GM18909 (cell line): Measurements from ENCODE around the gene SPO11.

Source experiments
- ATAC-seq: cut with Tn5 transposase; IDR thresholded peaks from one replicate; pipeline ENCODE4 v1.9.1; 2021; ENCODE audit warnings: mild to moderate bottlenecking; ENCODE audit not compliant: unreplicated experiment, poor library complexity

SPO11 gene

GRCh38 chr20:57309544-57310115, 20.0 kb upstream of the SPO11 start:
- no peak for ATAC-seq

DNA sequence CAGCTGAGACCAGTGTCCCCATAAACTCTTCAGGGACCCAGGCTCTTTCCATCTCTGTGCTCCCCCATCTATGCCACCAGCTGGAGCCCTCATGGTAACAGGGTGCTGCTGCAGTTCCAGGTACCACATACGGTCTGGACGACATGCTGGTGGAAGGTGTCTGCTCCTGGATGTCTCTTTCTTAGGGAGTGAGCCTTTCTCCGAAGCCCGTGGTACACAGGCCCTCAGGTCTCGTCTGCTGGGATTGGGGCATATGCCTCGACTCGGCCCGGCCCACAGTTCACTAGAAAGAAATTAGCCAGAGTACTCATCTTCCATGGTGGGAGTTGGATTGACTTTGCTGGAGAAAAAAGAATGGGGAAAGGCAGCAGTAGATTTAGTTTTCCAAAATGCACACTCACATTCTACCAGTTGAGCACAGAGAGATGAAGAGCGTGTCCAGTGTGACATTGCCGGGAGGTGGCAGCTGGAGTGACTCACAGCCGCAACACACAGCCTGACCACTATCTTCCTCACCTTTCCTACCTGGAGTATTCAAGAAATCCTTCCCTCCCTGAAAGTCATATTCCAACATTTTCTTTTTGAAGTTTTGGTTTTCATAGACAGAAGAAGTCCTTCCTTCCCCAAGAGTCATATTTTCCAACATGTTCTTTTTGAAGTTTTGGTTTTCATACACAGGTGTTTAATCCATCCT, 18.6 kb upstream of the SPO11 start:
- no peak for ATAC-seq

DNA sequence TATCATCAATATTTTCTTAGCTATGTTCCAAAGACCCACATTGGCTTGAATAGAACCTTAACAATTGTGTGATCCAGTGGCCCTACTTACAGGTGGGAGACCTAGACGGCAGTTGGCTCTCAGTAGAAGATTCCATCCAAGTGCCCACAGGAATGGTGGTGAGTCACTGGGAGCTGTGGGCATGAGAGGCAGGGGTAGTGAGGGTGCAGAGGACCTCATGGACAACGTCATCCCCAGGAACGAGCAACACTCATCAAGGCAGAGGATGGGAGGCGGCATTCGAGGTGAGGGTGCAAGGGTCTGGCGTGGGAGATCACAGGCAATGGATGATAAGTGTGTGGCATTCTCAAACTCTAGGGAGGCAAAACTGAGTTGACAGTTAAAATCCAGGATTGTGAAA, 17.5 kb upstream of the SPO11 start:
- ATAC-seq = no peak

DNA sequence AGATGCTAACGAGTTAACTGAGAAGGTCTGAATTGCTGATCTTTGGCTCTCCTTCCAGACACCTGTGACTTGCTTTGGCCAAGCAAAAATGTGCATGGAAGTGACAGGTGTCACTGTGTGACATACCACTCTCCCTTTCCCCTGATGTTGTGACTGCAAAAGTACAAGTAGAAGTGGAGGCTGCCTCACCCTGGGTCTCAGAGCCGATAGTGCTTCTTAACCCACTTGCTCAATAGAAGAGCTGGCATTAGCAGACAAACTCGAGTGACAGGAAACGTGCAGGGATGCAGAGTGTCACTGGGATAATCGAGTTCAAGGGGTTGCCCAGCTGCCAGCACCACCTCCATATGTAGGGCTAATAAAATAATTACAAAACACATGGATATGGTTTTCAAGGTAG, 16.4 kb upstream of the SPO11 start:
- ATAC-seq = no peak

- no peak for ATAC-seq
These were observed 15.7 kb upstream of the SPO11 start for GRCh38 chr20:57313951-57314350.

GRCh38 chr20:57315083-57315975, 14.3 kb upstream of the SPO11 start:
- ATAC-seq = no peak

- ATAC-seq = no peak
These were observed 13.6 kb upstream of the SPO11 start for GRCh38 chr20:57315976-57316480.

GRCh38 chr20:57316795-57317201, 12.8 kb upstream of the SPO11 start:
- ATAC-seq = no peak

DNA sequence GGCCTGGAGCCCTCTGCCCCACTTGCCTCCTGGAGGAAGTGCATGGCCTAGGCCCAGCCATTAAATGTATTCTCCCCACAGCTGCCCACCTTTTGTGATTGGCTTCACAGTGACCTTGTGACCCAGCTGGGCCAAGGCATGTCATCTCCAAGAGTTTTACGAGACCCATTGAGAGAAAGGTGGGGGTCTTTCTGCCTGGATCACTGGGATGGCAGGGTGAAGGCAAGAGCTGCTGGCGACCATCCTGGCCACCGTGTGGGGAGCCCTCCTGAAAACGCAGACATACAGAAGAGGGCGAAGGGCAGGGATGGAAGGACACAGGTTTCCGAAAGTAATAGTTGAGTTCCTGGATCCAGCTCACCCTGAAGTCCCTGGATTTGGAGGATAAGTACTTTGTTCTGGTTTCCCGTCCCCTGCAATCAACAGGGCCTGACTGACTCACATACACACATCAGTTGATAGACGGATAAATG, 12.3 kb upstream of the SPO11 start:
- no peak for ATAC-seq

GRCh38 chr20:57317789-57318371, 11.7 kb upstream of the SPO11 start:
- ATAC-seq = no peak

DNA sequence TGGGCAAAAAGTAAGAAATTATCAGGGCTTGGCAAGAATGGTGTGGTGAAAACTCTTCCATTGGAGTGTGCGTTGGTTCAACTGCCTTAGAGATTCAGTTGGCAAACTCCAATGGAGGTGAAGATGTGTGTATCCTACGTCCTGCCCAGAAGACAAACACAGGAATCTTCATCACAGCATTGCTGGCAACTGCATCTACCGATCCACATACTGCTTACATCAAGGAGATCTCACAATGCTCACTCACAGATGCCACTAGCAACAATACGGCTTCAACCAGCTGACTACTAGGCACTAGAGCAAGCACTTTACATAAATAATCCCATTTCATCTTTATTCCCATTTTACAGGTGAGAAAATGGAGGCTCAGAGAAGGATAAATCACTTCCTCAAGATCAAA, 10.0 kb upstream of the SPO11 start:
- ATAC-seq = no peak

GRCh38 chr20:57320358-57320757, 9.2 kb upstream of the SPO11 start:
- ATAC-seq = no peak

- no peak for ATAC-seq
These were observed 8.5 kb upstream of the SPO11 start for GRCh38 chr20:57321142-57321541.

GRCh38 chr20:57322476-57322875, 7.1 kb upstream of the SPO11 start:
- no peak for ATAC-seq

DNA sequence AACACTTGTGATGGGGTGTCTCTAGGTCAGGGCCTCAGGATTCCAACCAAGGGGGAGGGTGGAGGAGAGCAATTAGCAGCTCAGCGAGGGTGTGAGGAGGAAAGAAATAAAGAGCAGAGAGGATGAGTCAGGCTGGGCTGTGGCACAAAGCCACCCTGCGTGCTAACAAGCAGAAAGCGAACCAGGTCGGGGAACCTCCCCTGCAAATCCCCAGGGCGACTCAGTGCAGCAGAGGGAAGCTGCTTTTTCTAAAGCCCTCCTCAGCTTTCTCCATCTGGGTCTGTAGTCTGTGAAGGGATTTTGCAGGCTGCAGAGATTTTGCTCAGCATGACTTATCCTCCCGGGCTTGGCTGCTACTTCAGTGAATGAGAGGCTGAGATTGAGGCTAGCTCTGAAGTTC, 6.6 kb upstream of the SPO11 start:
- no peak for ATAC-seq

DNA sequence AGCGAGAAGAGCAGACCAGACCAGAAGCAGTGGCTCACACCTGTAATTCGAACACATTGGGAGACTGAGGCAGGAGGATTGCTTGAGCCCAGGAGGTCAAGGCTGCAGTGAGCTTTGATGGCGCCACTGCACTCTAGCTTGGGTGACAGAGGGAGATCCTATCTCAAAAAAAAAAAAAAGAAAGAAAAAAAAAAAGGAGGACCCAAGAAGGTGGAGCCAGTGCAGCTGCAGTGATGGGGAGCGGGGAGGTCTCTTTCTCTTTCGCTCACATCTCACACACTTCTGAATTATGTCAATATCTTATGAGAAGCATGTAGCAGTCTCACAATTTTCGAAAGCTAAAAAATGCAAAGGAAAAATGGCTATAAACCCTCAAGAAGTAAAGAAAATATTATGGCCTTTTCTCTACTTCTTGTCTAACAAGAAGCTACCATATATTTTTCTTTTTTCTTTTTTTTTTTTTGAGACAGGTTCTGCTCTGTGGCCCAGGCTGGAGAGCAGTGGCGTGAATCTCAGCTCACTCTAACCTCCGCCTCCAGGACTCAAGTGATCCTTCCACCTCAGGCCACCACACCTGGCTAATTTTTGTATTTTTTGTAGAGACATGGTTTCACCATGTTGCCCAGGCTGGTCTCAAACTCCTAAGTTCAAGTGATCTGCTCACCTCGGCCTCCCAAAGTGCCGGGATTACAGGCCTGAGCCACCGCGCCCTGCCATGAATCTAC, 3.8 kb upstream of the SPO11 start:
- ATAC-seq = no peak

DNA sequence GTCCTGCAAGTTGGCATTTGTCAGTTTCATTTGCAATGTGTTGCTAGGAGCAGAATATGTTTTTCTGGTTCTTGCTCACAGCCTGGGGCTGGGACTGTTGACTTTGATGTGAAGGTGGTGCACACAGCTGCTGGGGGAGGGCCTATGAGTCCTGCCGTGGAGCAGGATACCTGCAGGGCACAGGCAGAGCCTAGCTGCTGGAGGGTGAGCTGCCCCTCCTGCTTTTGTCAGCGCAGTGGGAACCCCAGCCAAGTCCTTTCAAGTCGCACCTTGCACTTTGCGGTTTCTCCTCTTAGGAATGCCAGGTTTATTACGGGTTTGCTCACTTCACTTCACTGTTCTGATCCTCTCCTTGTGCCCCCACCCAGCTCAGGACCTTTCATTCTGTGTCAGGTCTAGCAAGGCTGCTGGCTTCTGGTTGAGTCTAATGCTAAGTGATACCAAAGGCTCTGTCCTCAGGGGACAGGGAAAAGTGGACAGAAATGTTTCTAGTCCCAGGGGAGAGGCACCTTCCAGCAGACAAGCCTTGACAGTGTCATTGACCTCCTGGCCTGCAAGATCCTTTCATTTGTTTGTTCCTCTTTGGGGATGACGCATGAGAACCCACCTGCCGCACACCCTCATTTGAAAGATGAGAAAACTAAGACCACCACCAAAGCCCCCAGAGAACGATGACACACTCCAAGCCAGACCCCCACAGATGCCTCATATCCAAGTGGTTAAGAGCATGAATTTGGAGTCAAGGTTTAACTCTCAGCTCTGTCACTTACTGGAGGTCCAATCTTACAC, 2.7 kb upstream of the SPO11 start:
- no peak for ATAC-seq

DNA sequence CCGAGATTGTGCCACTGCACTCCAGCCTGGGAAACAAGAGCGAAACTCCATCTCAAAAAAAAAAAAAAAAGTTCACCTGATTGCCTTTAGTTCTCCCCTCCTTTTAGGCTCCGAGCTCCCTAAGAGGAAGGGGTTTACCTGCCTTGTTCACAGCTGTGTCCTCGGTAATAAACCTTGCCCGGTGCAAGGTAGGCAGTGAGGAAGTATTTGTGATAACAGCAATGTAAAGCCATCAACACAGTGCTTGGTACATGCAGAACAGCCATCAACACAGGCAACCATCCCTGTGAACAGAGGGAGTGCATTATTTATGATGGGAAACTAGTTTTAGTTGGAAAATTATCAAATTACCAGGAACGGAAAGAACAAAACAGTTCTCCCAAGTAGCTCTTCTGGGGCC, 1.8 kb upstream of the SPO11 start:
- ATAC-seq = no peak

- no peak for ATAC-seq
These were observed 1.4 kb downstream of the SPO11 start for GRCh38 chr20:57330998-57331397.
